ENCODE measurements around the gene IL1RAP.

GRCh38 chr3:190564175-190564574 lies 50.3 kb downstream of the IL1RAP start:
- TF ChIP-seq, protein P1, sequence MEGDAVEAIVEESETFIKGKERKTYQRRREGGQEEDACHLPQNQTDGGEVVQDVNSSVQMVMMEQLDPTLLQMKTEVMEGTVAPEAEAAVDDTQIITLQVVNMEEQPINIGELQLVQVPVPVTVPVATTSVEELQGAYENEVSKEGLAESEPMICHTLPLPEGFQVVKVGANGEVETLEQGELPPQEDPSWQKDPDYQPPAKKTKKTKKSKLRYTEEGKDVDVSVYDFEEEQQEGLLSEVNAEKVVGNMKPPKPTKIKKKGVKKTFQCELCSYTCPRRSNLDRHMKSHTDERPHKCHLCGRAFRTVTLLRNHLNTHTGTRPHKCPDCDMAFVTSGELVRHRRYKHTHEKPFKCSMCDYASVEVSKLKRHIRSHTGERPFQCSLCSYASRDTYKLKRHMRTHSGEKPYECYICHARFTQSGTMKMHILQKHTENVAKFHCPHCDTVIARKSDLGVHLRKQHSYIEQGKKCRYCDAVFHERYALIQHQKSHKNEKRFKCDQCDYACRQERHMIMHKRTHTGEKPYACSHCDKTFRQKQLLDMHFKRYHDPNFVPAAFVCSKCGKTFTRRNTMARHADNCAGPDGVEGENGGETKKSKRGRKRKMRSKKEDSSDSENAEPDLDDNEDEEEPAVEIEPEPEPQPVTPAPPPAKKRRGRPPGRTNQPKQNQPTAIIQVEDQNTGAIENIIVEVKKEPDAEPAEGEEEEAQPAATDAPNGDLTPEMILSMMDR (IDR thresholded peaks at IDR 0.05): no peak
- no peak for TF ChIP-seq POLR2A (IDR thresholded peaks at IDR 0.05)
